OCI-LY3 (cell line): ENCODE results near the gene CCDC3.

Experiments used
- H2AFZ ChIP-seq: fragments of 200-600, 300-600 bp; shearing (Covaris generic); 2 replicates; pipeline ENCODE4 v1.6.0; 2014; ENCODE audit warnings: antibody characterized with exemption, low read depth, low read length
- H3K27ac ChIP-seq: fragments of 200-600, 300-600 bp; sonication (generic); 2 replicates; pipeline ENCODE4 v1.5.1; 2014; ENCODE audit warnings: mild to moderate bottlenecking, low read length, moderate library complexity, mixed read lengths
- H3K27me3 ChIP-seq: fragments of 200-600, 300-600 bp; sonication (generic); 2 replicates; pipeline ENCODE4 v1.6.1; 2014; ENCODE audit warnings: low read depth, low read length, mixed read lengths
- H3K36me3 ChIP-seq: fragments of 200-600, 300-600 bp; sonication (generic); replicated peaks from 2 replicates; pipeline ENCODE3; 2014; ENCODE audit warnings: low read depth, low read length, mixed read lengths
- H3K4me1 ChIP-seq: fragments of 300-600, 200-600 bp; sonication (generic); 2 replicates; pipeline ENCODE4 v1.6.1; 2014; ENCODE audit warnings: low read length, mixed read lengths
- H3K4me2 ChIP-seq: fragments of 200-600, 300-600 bp; sonication (generic); 2 replicates; pipeline ENCODE4 v1.6.1; 2014; ENCODE audit warnings: low read length, mixed read lengths
- H3K4me3 ChIP-seq: fragments of 300-600, 200-600 bp; sonication (generic); 2 replicates; pipeline ENCODE4 v1.5.1; 2014; ENCODE audit warnings: antibody characterized with exemption, mild to moderate bottlenecking, low read length, moderate library complexity
- H3K79me2 ChIP-seq: fragments of 300-600, 200-600 bp; shearing (Covaris generic); 2 replicates; pipeline ENCODE4 v1.6.1; 2014; ENCODE audit warnings: mild to moderate bottlenecking, low read length, mixed read lengths
- H3K9ac ChIP-seq: fragments of 300-600, 200-600 bp; shearing (Covaris generic); 2 replicates; pipeline ENCODE4 v1.6.0; 2014; ENCODE audit warnings: mild to moderate bottlenecking, low read length, moderate library complexity
- H3K9me3 ChIP-seq: fragments of 200-600, 300-600 bp; shearing (Covaris generic); 2 replicates; pipeline ENCODE4 v1.6.1; 2014; ENCODE audit warnings: low read length, mixed read lengths; ENCODE audit not compliant: insufficient read depth
- H4K20me1 ChIP-seq: fragments of 200-600, 300-600 bp; sonication (generic); 2 replicates; pipeline ENCODE4 v1.6.1; 2016; ENCODE audit warnings: low read length, mixed read lengths; ENCODE audit not compliant: insufficient read depth
- EZH2phosphoT487 ChIP-seq: fragments of 200-600 bp; shearing (Covaris generic); IDR thresholded peaks from 2 replicates; pipeline ENCODE4 v1.6.1; 2018; ENCODE audit warnings: antibody characterized with exemption, mixed run types, low read depth
- TF ChIP-seq, protein P1 (sequence below): fragments of 200-600, 300-600 bp; sonication (generic); IDR thresholded peaks from 2 replicates; pipeline ENCODE4 v1.5.1; 2014; ENCODE audit warnings: antibody characterized with exemption, low read length, low read depth

The CCDC3 gene

DNA sequence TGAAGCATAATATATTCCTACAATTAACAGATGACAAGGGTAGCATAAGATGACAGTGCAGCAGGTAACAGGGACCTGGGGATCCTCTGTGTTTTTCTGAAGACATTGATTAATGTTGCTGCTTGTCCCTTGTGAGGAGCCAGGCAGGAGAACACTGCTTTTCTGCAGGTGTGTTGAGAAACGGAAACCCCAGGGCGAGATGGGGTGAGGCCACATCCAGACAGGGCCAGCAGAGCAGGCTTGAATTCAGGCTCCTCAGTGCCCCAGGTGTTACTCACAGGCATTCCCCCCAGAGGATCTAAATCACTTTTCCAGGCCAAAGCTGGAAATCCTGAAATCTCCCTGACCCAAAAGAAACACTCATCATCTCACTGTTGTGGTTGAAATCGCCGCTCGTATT lies 105.3 kb downstream of the CCDC3 start:
- H3K27me3 ChIP-seq = peaks cover 4% of the 10 kb centered on the region
- H3K27ac ChIP-seq = no peak overlapping the region
- H3K9ac ChIP-seq = no peak overlapping the region
- TF ChIP-seq, protein P1, sequence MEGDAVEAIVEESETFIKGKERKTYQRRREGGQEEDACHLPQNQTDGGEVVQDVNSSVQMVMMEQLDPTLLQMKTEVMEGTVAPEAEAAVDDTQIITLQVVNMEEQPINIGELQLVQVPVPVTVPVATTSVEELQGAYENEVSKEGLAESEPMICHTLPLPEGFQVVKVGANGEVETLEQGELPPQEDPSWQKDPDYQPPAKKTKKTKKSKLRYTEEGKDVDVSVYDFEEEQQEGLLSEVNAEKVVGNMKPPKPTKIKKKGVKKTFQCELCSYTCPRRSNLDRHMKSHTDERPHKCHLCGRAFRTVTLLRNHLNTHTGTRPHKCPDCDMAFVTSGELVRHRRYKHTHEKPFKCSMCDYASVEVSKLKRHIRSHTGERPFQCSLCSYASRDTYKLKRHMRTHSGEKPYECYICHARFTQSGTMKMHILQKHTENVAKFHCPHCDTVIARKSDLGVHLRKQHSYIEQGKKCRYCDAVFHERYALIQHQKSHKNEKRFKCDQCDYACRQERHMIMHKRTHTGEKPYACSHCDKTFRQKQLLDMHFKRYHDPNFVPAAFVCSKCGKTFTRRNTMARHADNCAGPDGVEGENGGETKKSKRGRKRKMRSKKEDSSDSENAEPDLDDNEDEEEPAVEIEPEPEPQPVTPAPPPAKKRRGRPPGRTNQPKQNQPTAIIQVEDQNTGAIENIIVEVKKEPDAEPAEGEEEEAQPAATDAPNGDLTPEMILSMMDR = no peak
- TF ChIP-seq EZH2phosphoT487 = no peak
- no peaks in the 10 kb centered on the region for H3K9me3 ChIP-seq
- no peaks in the 10 kb centered on the region for H4K20me1 ChIP-seq
- H3K4me1 ChIP-seq = no peaks in the 10 kb centered on the region
- H3K4me2 ChIP-seq = no peak overlapping the region
- H3K79me2 ChIP-seq = no peaks in the 10 kb centered on the region
- H3K4me3 ChIP-seq = no peak overlapping the region
- H3K36me3 ChIP-seq = no peaks in the 10 kb centered on the region
- no peak overlapping the region for H2AFZ ChIP-seq

DNA sequence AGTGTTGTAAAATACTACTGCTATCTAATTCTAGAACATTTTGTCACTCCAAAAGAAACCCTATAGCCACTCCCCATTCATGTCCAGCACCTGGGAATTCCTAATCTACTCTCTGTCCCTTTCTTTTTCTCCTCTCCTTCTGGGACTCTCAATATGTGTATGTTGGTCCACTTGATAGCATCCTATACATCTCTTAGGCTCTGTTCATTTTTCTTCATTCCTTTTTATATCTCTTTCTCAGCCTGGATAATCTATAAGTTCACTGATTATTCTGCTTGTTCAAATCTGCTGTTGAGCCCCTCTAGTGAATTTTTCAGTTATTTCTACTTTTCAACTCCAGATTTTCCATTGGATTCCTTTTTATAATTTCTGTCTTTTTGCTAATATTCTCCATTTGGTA lies 108.6 kb downstream of the CCDC3 start:
- H3K4me3 ChIP-seq = no peak overlapping the region
- TF ChIP-seq, protein P1 = no peak
- no peak for TF ChIP-seq EZH2phosphoT487
- no peaks in the 10 kb centered on the region for H4K20me1 ChIP-seq
- H3K27ac ChIP-seq = no peak overlapping the region
- no peaks in the 10 kb centered on the region for H3K4me1 ChIP-seq
- H3K4me2 ChIP-seq = no peak overlapping the region
- no peak overlapping the region for H3K9ac ChIP-seq
- H3K36me3 ChIP-seq = no peaks in the 10 kb centered on the region
- H3K79me2 ChIP-seq = no peaks in the 10 kb centered on the region
- H3K9me3 ChIP-seq = no peaks in the 10 kb centered on the region
- H2AFZ ChIP-seq = no peak overlapping the region
- peaks cover 4% of the 10 kb centered on the region for H3K27me3 ChIP-seq

DNA sequence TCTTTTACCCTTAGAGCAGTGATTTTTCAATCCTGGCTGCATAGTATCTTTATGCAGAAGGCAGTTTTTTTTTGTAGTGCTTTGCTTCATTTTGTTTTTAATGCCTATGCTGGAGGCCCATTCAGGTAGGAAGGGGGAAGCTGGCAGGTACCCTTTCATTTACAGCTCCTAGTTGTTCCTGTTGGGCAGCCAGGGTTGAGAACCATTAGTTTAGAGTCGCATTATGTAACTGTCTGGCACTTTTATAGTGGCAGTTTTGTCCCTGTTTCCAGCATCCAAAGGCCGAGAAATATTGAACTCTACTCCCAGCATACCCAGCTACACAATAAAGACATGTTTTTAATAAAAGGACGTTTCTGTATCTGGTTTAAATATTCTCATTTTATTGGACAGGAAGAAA lies 110.6 kb downstream of the CCDC3 start:
- Histone ChIP-seq H3K27me3 (peaks cover 4% of the 10 kb centered on the region), H3K9me3 (no peaks in the 10 kb centered on the region), H3K36me3 (no peaks in the 10 kb centered on the region), H3K9ac (no peak overlapping the region), H3K4me3 (no peak overlapping the region), H3K4me1 (no peaks in the 10 kb centered on the region), H3K79me2 (no peaks in the 10 kb centered on the region), H2AFZ (no peak overlapping the region), H3K27ac (no peak overlapping the region), H3K4me2 (no peak overlapping the region), H4K20me1 (no peaks in the 10 kb centered on the region)
- TF ChIP-seq, protein P1 = no peak
- TF ChIP-seq EZH2phosphoT487 = no peak

DNA sequence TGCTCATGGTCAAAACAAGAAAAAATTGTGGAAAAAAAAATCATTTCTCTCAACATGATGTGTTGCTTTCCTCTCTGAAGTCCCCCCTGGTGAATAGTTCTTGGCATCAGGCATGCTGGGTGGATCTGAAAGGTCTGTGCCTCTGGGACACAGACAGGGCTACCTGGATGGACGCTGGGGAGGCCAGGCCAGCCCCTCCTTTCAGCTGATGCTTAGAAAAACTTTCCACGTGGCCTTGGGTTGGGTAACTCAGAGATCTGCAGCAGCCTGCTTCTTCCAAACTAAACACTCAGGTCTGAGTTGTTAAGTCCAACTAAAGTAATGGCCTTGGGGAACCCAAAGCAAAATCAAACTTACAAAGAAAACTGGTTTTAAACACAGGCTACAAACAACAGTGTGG lies 113.0 kb downstream of the CCDC3 start:
- H3K79me2 ChIP-seq = no peaks in the 10 kb centered on the region
- no peak overlapping the region for H3K9ac ChIP-seq
- TF ChIP-seq, protein P1 = no peak
- TF ChIP-seq EZH2phosphoT487 = no peak
- no peaks in the 10 kb centered on the region for H4K20me1 ChIP-seq
- no peaks in the 10 kb centered on the region for H3K36me3 ChIP-seq
- H3K4me1 ChIP-seq = no peaks in the 10 kb centered on the region
- H3K4me3 ChIP-seq = no peak overlapping the region
- H2AFZ ChIP-seq = no peak overlapping the region
- H3K27me3 ChIP-seq = no peaks in the 10 kb centered on the region
- H3K27ac ChIP-seq = no peak overlapping the region
- no peaks in the 10 kb centered on the region for H3K9me3 ChIP-seq
- no peak overlapping the region for H3K4me2 ChIP-seq
